ENCODE results near the gene SYTL3.

Gene SYTL3

DNA sequence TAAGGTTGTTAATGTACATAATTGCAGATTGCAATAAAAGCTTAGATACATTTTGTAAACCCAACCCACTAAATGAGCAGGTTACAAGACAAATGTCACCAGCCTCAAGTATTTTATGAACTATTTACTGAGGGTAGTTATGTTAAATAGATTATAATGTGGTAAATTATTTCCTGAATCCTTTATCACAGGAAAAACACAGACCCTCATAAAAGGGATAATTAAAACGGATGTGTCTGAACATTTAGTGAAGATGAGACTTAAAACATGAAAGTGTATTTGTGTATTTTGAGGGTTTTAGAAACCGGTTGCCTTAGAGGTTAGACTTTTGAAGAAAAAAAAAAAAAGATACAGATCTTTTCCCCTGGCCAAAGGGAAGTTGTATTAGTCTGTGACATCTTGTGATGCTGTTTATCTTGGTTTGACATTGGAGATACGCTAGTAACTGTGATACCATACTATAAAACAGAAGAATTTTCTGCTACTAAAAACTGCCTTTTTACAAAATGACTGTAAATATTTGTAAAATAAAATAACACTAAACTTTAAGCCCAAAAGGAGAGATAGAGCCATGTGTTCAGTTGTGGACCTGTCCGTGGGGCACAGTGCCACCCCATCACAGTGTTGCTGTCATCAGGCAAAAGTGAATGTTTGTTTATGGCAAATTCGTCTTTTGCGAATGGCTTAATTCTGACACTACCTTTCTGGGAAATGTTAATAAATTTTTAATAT lies 15.0 kb upstream of the SYTL3 start:
- Histone ChIP-seq H3K27me3 (ENCODE audit: control insufficient read depth, low read length) (no peaks in the 10 kb centered on the region), H3K36me3 (ENCODE audit: control insufficient read depth, low read length) (peaks cover 45% of the 10 kb centered on the region), H3K9me2 (replicated peaks; ENCODE audit: control insufficient read depth, low read length) (no peaks in the 10 kb centered on the region), H3F3A (ENCODE audit: control insufficient read depth, insufficient read depth) (peaks cover 7% of the 10 kb centered on the region; the same call in 1 of the 2 replicates), H3K4me2 (ENCODE audit: low read length) (no peak overlapping the region), H3K9me3 (ENCODE audit: control insufficient read depth, insufficient read depth, low read length) (no peaks in the 10 kb centered on the region), H3K4me1 (ENCODE audit: control insufficient read depth, low read length) (no peaks in the 10 kb centered on the region), H3K27ac (ENCODE audit: low read depth, low read length) (no peak overlapping the region), H3K79me2 (ENCODE audit: control insufficient read depth, low read length) (no peaks in the 10 kb centered on the region), H3K4me3 (ENCODE audit: low read length) (no peak overlapping the region), H4K20me1 (ENCODE audit: control insufficient read depth, insufficient read depth, low read depth, low read length) (no peaks in the 10 kb centered on the region)
- no peak for TF ChIP-seq CTCF (IDR thresholded peaks at IDR 0.05; ENCODE audit: low read depth, low read length, poor library complexity, severe bottlenecking)
- TF ChIP-seq EZH2phosphoT487 (IDR thresholded peaks at IDR 0.05; ENCODE audit: borderline replicate concordance, low read length): no peak

DNA sequence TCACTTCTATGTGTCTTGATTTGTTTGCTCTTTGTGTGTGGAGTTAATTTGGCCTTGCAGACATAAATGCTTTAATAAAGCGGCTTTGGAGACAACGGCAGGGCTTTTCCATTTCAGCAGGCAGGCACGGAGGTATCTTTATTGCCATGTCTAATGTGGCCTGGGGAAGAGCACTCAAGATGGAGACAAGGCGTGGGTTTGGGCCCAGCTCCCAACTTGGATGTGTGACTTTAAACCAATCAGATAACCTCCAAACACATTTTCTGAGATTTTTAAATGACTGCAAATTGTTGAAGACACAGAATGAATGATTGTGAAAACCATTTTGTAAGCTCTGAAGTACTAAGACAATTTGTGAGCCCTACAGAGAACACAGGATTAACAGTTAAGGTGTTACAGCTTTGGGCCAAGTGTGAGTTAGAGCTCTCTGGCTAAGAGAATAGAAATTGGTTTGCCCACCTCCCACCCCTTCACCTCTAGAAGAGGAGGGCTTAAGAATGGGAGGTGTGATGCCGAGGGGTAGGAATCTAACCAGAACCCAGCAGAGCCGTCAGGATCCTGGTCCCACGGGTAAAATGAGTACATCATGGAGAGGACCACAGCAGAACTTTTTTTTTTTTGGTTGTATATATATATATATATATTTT lies 14.3 kb upstream of the SYTL3 start:
- Histone ChIP-seq H3K36me3 (ENCODE audit: control insufficient read depth, low read length) (peaks cover 45% of the 10 kb centered on the region), H3K9me3 (ENCODE audit: control insufficient read depth, insufficient read depth, low read length) (no peaks in the 10 kb centered on the region), H3K27me3 (ENCODE audit: control insufficient read depth, low read length) (no peaks in the 10 kb centered on the region), H3K4me3 (ENCODE audit: low read length) (no peak overlapping the region), H4K20me1 (ENCODE audit: control insufficient read depth, insufficient read depth, low read depth, low read length) (no peaks in the 10 kb centered on the region), H3F3A (ENCODE audit: control insufficient read depth, insufficient read depth) (peaks cover 7% of the 10 kb centered on the region; the same call in 1 of the 2 replicates), H3K9me2 (replicated peaks; ENCODE audit: control insufficient read depth, low read length) (no peaks in the 10 kb centered on the region), H3K4me1 (ENCODE audit: control insufficient read depth, low read length) (no peaks in the 10 kb centered on the region), H3K79me2 (ENCODE audit: control insufficient read depth, low read length) (no peaks in the 10 kb centered on the region), H3K4me2 (ENCODE audit: low read length) (no peak overlapping the region), H3K27ac (ENCODE audit: low read depth, low read length) (no peak overlapping the region)
- TF ChIP-seq EZH2phosphoT487 (IDR thresholded peaks at IDR 0.05; ENCODE audit: borderline replicate concordance, low read length) (no peak), CTCF (IDR thresholded peaks at IDR 0.05; ENCODE audit: low read depth, low read length, poor library complexity, severe bottlenecking) (no peak)

GRCh38 chr6:158636778-158637177 lies 13.1 kb upstream of the SYTL3 start:
- no peak overlapping the region for H3K4me3 ChIP-seq (ENCODE audit: low read length)
- no peak overlapping the region for H3K27ac ChIP-seq (ENCODE audit: low read depth, low read length)
- H3F3A ChIP-seq (ENCODE audit: control insufficient read depth, insufficient read depth): peaks cover 7% of the 10 kb centered on the region; the same call in 1 of the 2 replicates
- no peaks in the 10 kb centered on the region for H3K9me2 ChIP-seq (replicated peaks; ENCODE audit: control insufficient read depth, low read length)
- no peaks in the 10 kb centered on the region for H4K20me1 ChIP-seq (ENCODE audit: control insufficient read depth, insufficient read depth, low read depth, low read length)
- peaks cover 38% of the 10 kb centered on the region for H3K36me3 ChIP-seq (ENCODE audit: control insufficient read depth, low read length)
- H3K27me3 ChIP-seq (ENCODE audit: control insufficient read depth, low read length): no peaks in the 10 kb centered on the region
- H3K9me3 ChIP-seq (ENCODE audit: control insufficient read depth, insufficient read depth, low read length): no peaks in the 10 kb centered on the region
- H3K4me1 ChIP-seq (ENCODE audit: control insufficient read depth, low read length): no peaks in the 10 kb centered on the region
- TF ChIP-seq CTCF (IDR thresholded peaks at IDR 0.05; ENCODE audit: low read depth, low read length, poor library complexity, severe bottlenecking): no peak
- TF ChIP-seq EZH2phosphoT487 (IDR thresholded peaks at IDR 0.05; ENCODE audit: borderline replicate concordance, low read length): no peak
- peaks cover 1% of the 10 kb centered on the region for H3K79me2 ChIP-seq (ENCODE audit: control insufficient read depth, low read length)
- H3K4me2 ChIP-seq (ENCODE audit: low read length): no peak overlapping the region

Data from DOHH2 (cell line).